Psoas muscle (tissue), 8 donors: Measurements from ENCODE around the gene KDM2A. TPM values are rescaled to one million over a fixed set of nuclear protein-coding genes. Genes with fewer than 3 reads are reported as not detected.

ENCODE experiments used
- ATAC-seq, 4 donors: fragments of 200-7000 bp; cut with Tn5 transposase; one replicate each; pipeline ENCODE4 v1.9.1; 2020; ENCODE audit warnings: moderate library complexity in 3 of 4, mild to moderate bottlenecking in 2 of 4
- DNase-seq, 2 donors: peaks; one replicate each; pipeline ENCODE4 v3.0.0-alpha.2; 2020
- H3K27ac ChIP-seq: fragments of 200-600 bp; one replicate; pipeline ENCODE4 v1.8.0; 2022
- H3K27me3 ChIP-seq, 3 donors: fragments of 200-600 bp in 1 of 3; one replicate each; pipeline versions ENCODE4 v1.6.1 to v1.8.0; 2013 to 2022; ENCODE audit warnings: low read length in 2 of 3, mild to moderate bottlenecking in 2 of 3, moderate library complexity in 1 of 3; ENCODE audit not compliant: insufficient read depth in 3 of 3
- H3K36me3 ChIP-seq, 2 donors: fragments of 200-600 bp in 1 of 2; one replicate each; pipeline versions ENCODE4 v1.6.1 to v1.8.0; 2013 to 2022; ENCODE audit warnings: low read depth in 1 of 2, mild to moderate bottlenecking in 1 of 2, moderate library complexity in 1 of 2; ENCODE audit not compliant: insufficient read depth in 1 of 2
- H3K4me1 ChIP-seq: fragments of 200-600 bp; one replicate; pipeline ENCODE4 v1.8.0; 2022
- H3K4me3 ChIP-seq: fragments of 200-600 bp; one replicate; pipeline ENCODE4 v1.8.0; 2022; ENCODE audit warnings: mild to moderate bottlenecking
- H3K9me3 ChIP-seq: fragments of 200-600 bp; one replicate; pipeline ENCODE4 v1.8.0; 2022
- CTCF ChIP-seq: fragments of 200-600 bp; IDR thresholded peaks from one replicate; pipeline ENCODE4 v1.8.0; 2022; ENCODE audit warnings: antibody characterized with exemption
- WGBS, 3 donors: extraction: QIAGEN DNeasy Blood & Tissue Kit; methylation state at CpG; one replicate each; pipeline versions ENCODE4 v1.1.6 to v1.1.7; 2013; 5-methylcytosine and 5-hydroxymethylcytosine counted together
- intact Hi-C, 2 donors: fragments of 100-400 bp; cut with DNase I; formaldehyde crosslinking; loops; one replicate each; pipeline versions ENCODE4 v1.11.0 to v1.14.2; 2022
- polyA plus RNA-seq, 3 donors: library from polyadenylated mRNA; stranded (reverse); fragments of 200-250 nt; gene quantifications; one replicate each; pipeline ENCODE4 v1.2.3, GENCODE V29; 2013
- total RNA-seq, 4 donors: library from RNA; stranded (reverse); fragmentation: NEBNext Ultra II Directional in 2 of 4; extraction: Animal tissue kit (Norgen Biotek cat#: 25700) in 2 of 4; gene quantifications; one replicate each; pipeline versions ENCODE4 v1.2.1 to v1.2.4, GENCODE V29; 2021 to 2023
- donor health status: healthy with polysubstance abuse.
- donor health status: DM: no; HTN: no; CAD: no; lungs with moderate emphysema.
- donor health status: Bipolar disorder and iron deficiency.
- donor health status: healthy.
- donor health status: DM: yes; HTN: yes; CAD: no.
- donor health status: DM: no; HTN: no; CAD: no.
- donor health status: DM: no; HTN: no; CAD: no.
- donor health status: DM: yes; HTN: yes; CAD: no.

KDM2A gene
- total and polyA plus RNA-seq, 7 donors, result 26.6 to 67.9 (median 52.4) TPM

GRCh38 chr11:67238894-67239782 is 120.1 kb downstream of the KDM2A start:
- DNase-seq (no peak), ATAC-seq (no peak)
- TF ChIP-seq CTCF, result no peak
- Histone ChIP-seq H3K4me1 (peaks cover 46% of the 10 kb centered on the region), H3K9me3 (no peaks in the 10 kb centered on the region), H3K27me3 (no peaks in the 10 kb centered on the region), H3K27ac (peak overlapping the region; percentile 91), H3K4me3 (peak overlapping the region; percentile 71), H3K36me3 (peaks cover 5 to 33% of the 10 kb centered on the region in 2 donors)
- intact Hi-C loops, result no loop called here
- 7 to 12% (median 12%) methylated on average over 10 of the region's 10 CpGs for WGBS, 3 donors

- no peak for TF ChIP-seq CTCF
- peaks cover 7 to 33% of the 10 kb centered on the region in 2 donors for H3K36me3 ChIP-seq
- peak overlapping the region; percentile 71 for H3K4me3 ChIP-seq
- H3K4me1 ChIP-seq, result peaks cover 50% of the 10 kb centered on the region
- DNase-seq, result peak; percentile 96 to 98
- H3K27ac ChIP-seq, result peak overlapping the region; percentile 91
- ATAC-seq, result peak; percentile 96 to 97 (median 96)
- H3K27me3 ChIP-seq, result no peaks in the 10 kb centered on the region
- intact Hi-C loops, result loop anchor here in 1 of 2 donors (5.0 kb wide), 1 partner anchor 118 kb away; no protein-coding TSS in a partner anchor
- H3K9me3 ChIP-seq, result no peaks in the 10 kb centered on the region
- WGBS, 3 donors, result 0 to 1% (median 0%) methylated on average over 28 to 31 of the region's 31 CpGs
These were observed 120.9 kb downstream of the KDM2A start for GRCh38 chr11:67239783-67240575.

GRCh38 chr11:67240576-67241389 is 121.7 kb downstream of the KDM2A start:
- intact Hi-C loops, result loop anchor here in 1 of 2 donors (5.0 kb wide), 1 partner anchor 118 kb away; no protein-coding TSS in a partner anchor
- H3K36me3 ChIP-seq, result peaks cover 7 to 33% of the 10 kb centered on the region in 2 donors
- peak; percentile 57 to 66 for DNase-seq
- peak overlapping the region; percentile 91 for H3K27ac ChIP-seq
- H3K4me3 ChIP-seq, result peak overlapping the region; percentile 71
- no peak for TF ChIP-seq CTCF
- H3K9me3 ChIP-seq, result no peaks in the 10 kb centered on the region
- peak; percentile 22 to 46 (median 36) for ATAC-seq
- H3K4me1 ChIP-seq, result peaks cover 50% of the 10 kb centered on the region
- WGBS, 3 donors, result 1 to 2% (median 1%) methylated on average over 16 of the region's 16 CpGs
- no peaks in the 10 kb centered on the region for H3K27me3 ChIP-seq

GRCh38 chr11:67242548-67242947 is 123.5 kb downstream of the KDM2A start:
- peaks cover 53% of the 10 kb centered on the region for H3K4me1 ChIP-seq
- H3K36me3 ChIP-seq, result peaks cover 10 to 48% of the 10 kb centered on the region in 2 donors
- intact Hi-C loops, result loop anchor here in 1 of 2 donors (5.0 kb wide), 1 partner anchor 120 kb away; no protein-coding TSS in a partner anchor
- TF ChIP-seq CTCF, result no peak
- H3K9me3 ChIP-seq, result no peaks in the 10 kb centered on the region
- DNase-seq (no peak), ATAC-seq (no peak)
- 86 to 100% (median 87%) methylated on average over 1 of the region's 1 CpG for WGBS, 3 donors
- H3K4me3 ChIP-seq, result peak overlapping the region; percentile 71
- H3K27me3 ChIP-seq, result no peaks in the 10 kb centered on the region
- H3K27ac ChIP-seq, result no peak overlapping the region
